ENCODE measurements around the gene DMRT2.

DMRT2 gene

GRCh38 chr9:1073497-1073896 lies 23.3 kb downstream of the DMRT2 start:
- Histone ChIP-seq H3K36me3 (ENCODE audit: control insufficient read depth, low read length) (no peaks in the 10 kb centered on the region), H3K9me3 (ENCODE audit: control insufficient read depth, insufficient read depth, low read length) (no peaks in the 10 kb centered on the region), H4K20me1 (ENCODE audit: control insufficient read depth, insufficient read depth, low read depth, low read length) (no peaks in the 10 kb centered on the region), H3K27me3 (ENCODE audit: control insufficient read depth, low read length) (no peaks in the 10 kb centered on the region), H3K4me2 (ENCODE audit: low read length) (no peak overlapping the region), H3K4me3 (ENCODE audit: low read length) (no peak overlapping the region), H3K4me1 (ENCODE audit: control insufficient read depth, low read length) (0 out of 2 replicates have a peak, but pooled peaks cover 3% of the 10 kb centered on the region), H3F3A (ENCODE audit: control insufficient read depth, insufficient read depth) (no peaks in the 10 kb centered on the region), H3K27ac (ENCODE audit: low read depth, low read length) (no peak overlapping the region), H3K9me2 (replicated peaks; ENCODE audit: control insufficient read depth, low read length) (no peaks in the 10 kb centered on the region), H3K79me2 (ENCODE audit: control insufficient read depth, low read length) (no peaks in the 10 kb centered on the region)
- TF ChIP-seq CTCF (IDR thresholded peaks at IDR 0.05; ENCODE audit: low read depth, low read length, poor library complexity, severe bottlenecking): no peak
- no peak for TF ChIP-seq EZH2phosphoT487 (IDR thresholded peaks at IDR 0.05; ENCODE audit: borderline replicate concordance, low read length)

- no peak overlapping the region for H3K27ac ChIP-seq (ENCODE audit: low read depth, low read length)
- no peak overlapping the region for H3K4me2 ChIP-seq (ENCODE audit: low read length)
- no peaks in the 10 kb centered on the region for H3F3A ChIP-seq (ENCODE audit: control insufficient read depth, insufficient read depth)
- H3K4me3 ChIP-seq (ENCODE audit: low read length): no peak overlapping the region
- H3K9me3 ChIP-seq (ENCODE audit: control insufficient read depth, insufficient read depth, low read length): no peaks in the 10 kb centered on the region
- H3K27me3 ChIP-seq (ENCODE audit: control insufficient read depth, low read length): no peaks in the 10 kb centered on the region
- no peaks in the 10 kb centered on the region for H4K20me1 ChIP-seq (ENCODE audit: control insufficient read depth, insufficient read depth, low read depth, low read length)
- H3K36me3 ChIP-seq (ENCODE audit: control insufficient read depth, low read length): no peaks in the 10 kb centered on the region
- no peaks in the 10 kb centered on the region for H3K4me1 ChIP-seq (ENCODE audit: control insufficient read depth, low read length)
- H3K79me2 ChIP-seq (ENCODE audit: control insufficient read depth, low read length): no peaks in the 10 kb centered on the region
- TF ChIP-seq EZH2phosphoT487 (IDR thresholded peaks at IDR 0.05; ENCODE audit: borderline replicate concordance, low read length) (no peak), CTCF (IDR thresholded peaks at IDR 0.05; ENCODE audit: low read depth, low read length, poor library complexity, severe bottlenecking) (no peak)
- H3K9me2 ChIP-seq (replicated peaks; ENCODE audit: control insufficient read depth, low read length): no peaks in the 10 kb centered on the region
These were observed 27.5 kb downstream of the DMRT2 start for GRCh38 chr9:1077616-1078015.

GRCh38 chr9:1083325-1083913 lies 33.3 kb downstream of the DMRT2 start:
- no peaks in the 10 kb centered on the region for H4K20me1 ChIP-seq (ENCODE audit: control insufficient read depth, insufficient read depth, low read depth, low read length)
- no peak for TF ChIP-seq CTCF (IDR thresholded peaks at IDR 0.05; ENCODE audit: low read depth, low read length, poor library complexity, severe bottlenecking)
- TF ChIP-seq EZH2phosphoT487 (IDR thresholded peaks at IDR 0.05; ENCODE audit: borderline replicate concordance, low read length): no peak
- H3K4me3 ChIP-seq (ENCODE audit: low read length): no peak overlapping the region
- no peaks in the 10 kb centered on the region for H3K4me1 ChIP-seq (ENCODE audit: control insufficient read depth, low read length)
- H3K9me2 ChIP-seq (replicated peaks; ENCODE audit: control insufficient read depth, low read length): no peaks in the 10 kb centered on the region
- H3K4me2 ChIP-seq (ENCODE audit: low read length): no peak overlapping the region
- H3K27me3 ChIP-seq (ENCODE audit: control insufficient read depth, low read length): no peaks in the 10 kb centered on the region
- H3K79me2 ChIP-seq (ENCODE audit: control insufficient read depth, low read length): no peaks in the 10 kb centered on the region
- no peaks in the 10 kb centered on the region for H3K36me3 ChIP-seq (ENCODE audit: control insufficient read depth, low read length)
- H3F3A ChIP-seq (ENCODE audit: control insufficient read depth, insufficient read depth): no peaks in the 10 kb centered on the region
- H3K27ac ChIP-seq (ENCODE audit: low read depth, low read length): no peak overlapping the region
- no peaks in the 10 kb centered on the region for H3K9me3 ChIP-seq (ENCODE audit: control insufficient read depth, insufficient read depth, low read length)

All from DOHH2 (cell line).